ENCODE measurements around the gene WDR31. TPM values are rescaled to one million over a fixed set of nuclear protein-coding genes. Genes with fewer than 3 reads are reported as not detected.
"Not testable (repeated sequence)": the region's sequence is repeated elsewhere in the genome, so short reads cannot be mapped to it uniquely, and the experiment has no call there.

The WDR31 gene
- total and polyA plus RNA-seq, 3 donors from 2014 or later, result 6.8 to 18.2 (median 10.2) TPM

DNA sequence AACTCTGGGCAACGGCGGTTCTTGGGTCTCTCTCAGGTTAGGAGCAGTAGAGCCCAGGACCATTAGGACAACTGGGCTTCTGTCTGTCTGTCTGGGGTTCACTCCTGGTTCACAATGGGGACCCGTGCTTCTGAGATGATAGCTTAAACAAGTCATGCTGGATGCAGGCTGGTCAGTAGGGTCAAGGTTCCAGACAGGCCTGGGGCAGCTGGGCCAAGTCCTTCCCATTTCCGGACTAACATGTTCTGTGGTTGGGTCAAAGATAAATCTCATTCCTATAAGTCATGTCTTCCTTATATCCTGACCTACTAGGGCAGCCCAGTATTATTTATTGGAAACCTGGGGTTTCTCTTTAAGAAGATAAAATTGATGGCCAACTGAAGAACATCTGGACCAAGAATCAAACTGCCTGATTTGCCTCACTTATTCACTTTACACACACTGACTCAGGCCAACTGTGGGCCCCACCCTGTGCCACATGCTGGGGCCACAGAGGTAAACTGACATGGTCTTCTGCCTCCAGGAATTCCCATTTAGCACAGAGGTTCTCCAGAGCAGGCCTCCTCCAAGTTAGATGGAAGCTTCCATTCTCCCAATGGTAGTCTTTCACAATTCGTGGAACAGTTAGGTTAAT is 28.4 kb upstream of the WDR31 start:
- no peak overlapping the region for H3K27ac ChIP-seq
- 84 to 89% methylated on average over 5 of the region's 5 CpGs for WGBS, 2 donors
- DNase-seq, result no peak
- H3K9me3 ChIP-seq, result no peaks in the 10 kb centered on the region
- no peak overlapping the region for H3K4me3 ChIP-seq
- intact Hi-C loops (cut with DNase I; ENCODE audit: low total_unique reads), result no loop called here
- TF ChIP-seq, protein P1, sequence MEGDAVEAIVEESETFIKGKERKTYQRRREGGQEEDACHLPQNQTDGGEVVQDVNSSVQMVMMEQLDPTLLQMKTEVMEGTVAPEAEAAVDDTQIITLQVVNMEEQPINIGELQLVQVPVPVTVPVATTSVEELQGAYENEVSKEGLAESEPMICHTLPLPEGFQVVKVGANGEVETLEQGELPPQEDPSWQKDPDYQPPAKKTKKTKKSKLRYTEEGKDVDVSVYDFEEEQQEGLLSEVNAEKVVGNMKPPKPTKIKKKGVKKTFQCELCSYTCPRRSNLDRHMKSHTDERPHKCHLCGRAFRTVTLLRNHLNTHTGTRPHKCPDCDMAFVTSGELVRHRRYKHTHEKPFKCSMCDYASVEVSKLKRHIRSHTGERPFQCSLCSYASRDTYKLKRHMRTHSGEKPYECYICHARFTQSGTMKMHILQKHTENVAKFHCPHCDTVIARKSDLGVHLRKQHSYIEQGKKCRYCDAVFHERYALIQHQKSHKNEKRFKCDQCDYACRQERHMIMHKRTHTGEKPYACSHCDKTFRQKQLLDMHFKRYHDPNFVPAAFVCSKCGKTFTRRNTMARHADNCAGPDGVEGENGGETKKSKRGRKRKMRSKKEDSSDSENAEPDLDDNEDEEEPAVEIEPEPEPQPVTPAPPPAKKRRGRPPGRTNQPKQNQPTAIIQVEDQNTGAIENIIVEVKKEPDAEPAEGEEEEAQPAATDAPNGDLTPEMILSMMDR (IDR thresholded peaks at IDR 0.05), result no peak
- TF ChIP-seq POLR2A (IDR thresholded peaks at IDR 0.05), result no peak
- no peaks in the 10 kb centered on the region for H3K4me1 ChIP-seq
- H3K36me3 ChIP-seq (ENCODE audit: low read depth, missing control alignments), result no peaks in the 10 kb centered on the region
- no peaks in the 10 kb centered on the region for H3K27me3 ChIP-seq

DNA sequence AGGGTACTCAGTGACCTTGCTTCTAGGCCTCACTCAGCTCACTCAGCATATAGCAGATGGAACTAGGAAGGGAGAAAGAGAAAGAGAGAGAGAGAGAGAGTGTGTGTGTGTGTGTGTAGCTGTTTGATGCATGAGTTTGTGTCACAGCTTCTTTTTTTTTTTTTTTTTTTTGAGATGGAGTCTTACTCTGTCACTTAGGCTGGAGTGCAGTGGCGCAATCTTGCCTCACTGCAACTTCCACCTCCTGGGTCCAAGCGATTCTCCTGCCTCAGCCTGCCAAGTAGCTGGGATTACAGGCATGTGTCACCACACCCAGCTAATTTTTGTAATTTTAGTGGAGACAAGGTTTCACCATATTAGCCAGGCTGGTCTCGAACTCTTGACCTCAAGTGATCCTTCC is 25.6 kb upstream of the WDR31 start:
- 99 to 100% methylated on average over 3 of the region's 3 CpGs for WGBS, 2 donors
- H3K4me1 ChIP-seq; H3K4me3 ChIP-seq; intact Hi-C loops (cut with DNase I; ENCODE audit: low total_unique reads); H3K27ac ChIP-seq; H3K27me3 ChIP-seq; H3K9me3 ChIP-seq; H3K36me3 ChIP-seq (ENCODE audit: low read depth, missing control alignments); DNase-seq: not testable (repeated sequence)

DNA sequence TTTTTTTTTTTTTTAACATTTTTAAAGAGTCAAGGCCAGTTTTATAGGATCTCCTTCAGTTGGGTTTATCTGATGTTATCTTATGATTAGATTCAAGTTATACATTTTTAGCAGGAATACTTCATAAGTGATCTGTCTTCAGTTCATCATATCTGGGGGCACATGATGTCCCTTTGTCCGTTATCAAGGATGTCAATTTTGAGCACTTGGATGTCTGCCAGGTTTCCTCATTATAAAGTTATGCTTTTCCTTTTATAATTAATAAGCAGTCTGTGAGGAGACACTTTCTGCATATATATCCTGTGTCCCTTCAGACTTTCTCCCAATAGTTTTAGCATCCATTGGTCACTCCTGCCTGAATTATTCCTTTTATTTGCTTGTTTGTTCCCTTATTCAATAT is 24.9 kb upstream of the WDR31 start:
- 62 to 70% methylated on average over 1 of the region's 1 CpG for WGBS, 2 donors
- H3K27ac ChIP-seq, result no peak overlapping the region
- H3K4me1 ChIP-seq, result no peaks in the 10 kb centered on the region
- H3K36me3 ChIP-seq (ENCODE audit: low read depth, missing control alignments), result no peaks in the 10 kb centered on the region
- no peaks in the 10 kb centered on the region for H3K27me3 ChIP-seq
- TF ChIP-seq, protein P1 (IDR thresholded peaks at IDR 0.05), result no peak
- no peak for TF ChIP-seq POLR2A (IDR thresholded peaks at IDR 0.05)
- no peak for DNase-seq
- intact Hi-C loops (cut with DNase I; ENCODE audit: low total_unique reads), result no loop called here
- no peaks in the 10 kb centered on the region for H3K9me3 ChIP-seq
- H3K4me3 ChIP-seq, result no peak overlapping the region

DNA sequence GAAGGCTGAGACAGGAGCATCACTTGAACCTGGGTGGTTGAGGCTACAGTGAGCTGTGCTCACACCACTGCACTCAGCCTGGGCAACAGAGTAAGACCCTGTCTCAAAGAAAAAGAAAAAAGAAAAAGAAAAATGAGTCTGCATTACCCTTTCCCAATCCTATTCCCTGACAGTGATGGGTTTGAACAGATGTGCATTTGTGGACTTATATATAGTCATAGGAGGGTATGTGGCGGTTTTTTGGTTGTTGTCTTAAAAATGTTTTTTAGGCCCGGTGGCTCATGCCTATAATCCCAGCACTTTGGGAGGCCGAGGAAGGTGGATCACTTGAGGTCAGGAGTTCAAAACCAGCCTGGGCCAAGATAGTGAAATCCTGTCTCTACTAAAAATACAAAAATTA is 23.3 kb upstream of the WDR31 start:
- intact Hi-C loops (cut with DNase I; ENCODE audit: low total_unique reads), result no loop called here
- Histone ChIP-seq H3K4me1 (no peaks in the 10 kb centered on the region), H3K27me3 (no peaks in the 10 kb centered on the region), H3K4me3 (no peak overlapping the region), H3K36me3 (ENCODE audit: low read depth, missing control alignments) (no peaks in the 10 kb centered on the region), H3K27ac (no peak overlapping the region), H3K9me3 (no peaks in the 10 kb centered on the region)
- no peak for DNase-seq
- TF ChIP-seq, protein P1 (IDR thresholded peaks at IDR 0.05), result no peak
- no peak for TF ChIP-seq POLR2A (IDR thresholded peaks at IDR 0.05)
- WGBS, 2 donors, result 81 to 91% methylated on average over 3 of the region's 3 CpGs

DNA sequence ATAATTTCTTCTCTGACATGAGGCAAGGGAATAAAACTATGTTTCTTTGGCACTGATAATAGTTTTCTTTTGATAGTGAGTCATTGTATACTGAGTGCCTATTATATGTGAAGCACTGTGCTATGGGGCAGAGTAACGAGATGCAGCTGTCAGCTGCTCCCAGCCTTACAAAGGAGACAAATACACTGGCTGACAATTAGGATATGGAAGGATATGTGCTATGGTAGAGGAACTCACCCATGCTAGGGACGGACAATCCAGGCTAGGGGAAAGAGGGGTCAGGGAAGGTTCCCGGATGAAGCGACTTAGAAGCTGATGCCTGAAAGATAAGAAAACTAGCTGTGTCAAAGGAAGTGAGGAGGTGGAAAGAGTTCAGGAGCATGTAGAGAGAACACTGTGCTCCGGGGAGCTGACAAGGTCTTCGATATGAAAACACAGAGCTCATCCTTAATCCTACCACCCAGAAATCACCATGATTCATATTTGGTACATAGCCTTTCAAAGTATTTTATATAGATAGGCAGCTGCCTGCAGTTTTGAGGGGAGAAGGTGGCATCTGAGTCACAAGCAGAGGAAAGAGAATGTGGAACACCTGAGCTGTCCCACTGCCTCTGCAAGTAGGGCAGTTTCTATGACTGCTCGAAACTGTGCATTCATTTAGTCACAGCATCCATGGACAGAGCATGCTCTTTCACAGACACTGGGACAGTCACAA is 21.4 kb upstream of the WDR31 start:
- no peak for TF ChIP-seq POLR2A (IDR thresholded peaks at IDR 0.05)
- TF ChIP-seq, protein P1 (IDR thresholded peaks at IDR 0.05), result no peak
- 40 to 45% methylated on average over 7 of the region's 7 CpGs for WGBS, 2 donors
- DNase-seq, result no peak

More for the DNA sequence above, 21.4 kb upstream of the WDR31 start:
- no peaks in the 10 kb centered on the region for H3K27me3 ChIP-seq
- no peak overlapping the region for H3K27ac ChIP-seq
- no peaks in the 10 kb centered on the region for H3K9me3 ChIP-seq
- no peaks in the 10 kb centered on the region for H3K4me1 ChIP-seq
- intact Hi-C loops (cut with DNase I; ENCODE audit: low total_unique reads), result no loop called here
- no peak overlapping the region for H3K4me3 ChIP-seq
- no peaks in the 10 kb centered on the region for H3K36me3 ChIP-seq (ENCODE audit: low read depth, missing control alignments)
